Hepatic stellate cell (primary cell): ENCODE results near the gene PPFIBP2.
A peak's percentile ranks its signal among the peaks of the same experiment; 100 is the strongest.
"Not testable (repeated sequence)": the region's sequence is repeated elsewhere in the genome, so short reads cannot be mapped to it uniquely, and the experiment has no call there.

ENCODE experiments used
- DNase-seq: peaks from one replicate; pipeline ENCODE4 v3.0.0; 2011; ENCODE audit warnings: low spot score

Gene PPFIBP2

DNA sequence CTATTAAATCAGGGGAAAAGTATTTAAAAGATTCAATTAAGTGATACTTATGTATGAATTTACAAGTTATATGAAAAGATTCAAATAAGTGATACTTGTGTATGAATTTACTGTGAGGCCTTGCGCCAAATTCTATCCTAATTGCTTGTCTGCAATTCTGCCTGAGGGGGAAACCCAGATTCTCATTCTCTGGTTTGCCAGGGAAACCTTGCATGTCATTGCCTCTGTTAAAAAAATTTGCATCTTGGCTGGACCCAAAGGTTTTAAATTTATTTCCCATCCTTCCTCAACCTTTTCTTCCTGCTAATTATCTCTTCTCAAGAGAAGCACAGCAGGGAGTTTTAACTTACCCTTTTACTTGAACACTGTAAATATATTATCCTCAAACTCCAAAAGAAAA is 14.7 kb upstream of the PPFIBP2 start:
- DNase-seq, result no peak

DNA sequence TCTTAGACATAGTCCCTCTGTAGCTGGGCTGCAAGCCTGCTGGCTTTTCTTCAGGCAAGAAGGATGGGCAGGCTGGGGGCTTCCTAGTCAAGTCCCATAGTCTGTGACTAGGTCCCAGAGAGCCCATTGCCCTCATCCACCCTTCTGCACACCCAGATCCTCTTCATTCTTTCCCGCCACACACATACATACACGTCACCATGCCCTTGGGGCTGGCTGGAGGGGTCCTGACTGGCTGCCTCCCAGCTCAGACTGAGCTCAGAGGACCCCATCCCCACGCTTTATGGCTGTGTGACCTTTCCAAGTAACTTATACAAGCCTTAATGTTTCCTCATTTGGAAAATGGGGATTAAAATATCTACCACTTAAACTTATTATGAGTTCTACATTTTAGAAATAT is 13.5 kb upstream of the PPFIBP2 start:
- DNase-seq, result no peak

DNA sequence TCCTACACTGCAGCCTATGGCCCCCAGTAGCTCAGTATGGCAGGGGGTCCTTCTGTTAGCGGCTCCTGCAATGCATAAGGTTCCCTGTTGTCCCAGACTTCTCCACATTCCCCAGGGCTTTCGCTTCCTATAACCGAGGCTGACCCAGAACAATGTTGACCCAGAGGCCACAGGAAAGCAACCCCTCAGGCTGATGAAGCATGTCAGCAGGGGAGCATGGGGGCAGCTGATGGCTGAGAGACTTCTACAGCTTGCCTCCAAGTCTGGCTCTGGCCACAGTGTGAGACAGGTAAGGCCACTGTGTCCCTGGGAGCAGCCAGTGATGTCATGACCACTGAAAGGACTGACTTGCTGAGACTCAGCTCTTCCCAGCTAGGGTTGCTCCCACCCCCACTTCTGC is 12.5 kb upstream of the PPFIBP2 start:
- no peak for DNase-seq

DNA sequence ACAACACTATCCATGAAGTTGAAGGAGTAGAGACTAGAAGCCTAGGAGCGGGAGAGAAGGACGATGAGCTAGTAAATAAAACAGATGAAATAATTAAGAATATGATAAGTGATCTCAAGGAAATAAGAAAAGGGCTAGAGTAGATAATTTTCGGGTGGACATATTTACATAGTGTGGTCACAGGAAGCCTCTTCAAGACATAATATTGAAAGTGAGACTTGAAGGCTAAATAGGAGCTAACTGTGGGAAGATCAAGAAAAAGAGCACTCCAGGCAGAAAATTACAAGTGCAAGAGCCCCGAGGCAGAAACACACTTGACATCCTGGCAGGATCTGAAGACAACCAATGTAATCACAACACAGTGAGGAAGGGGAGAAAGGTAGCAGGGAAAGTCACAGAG is 11.9 kb upstream of the PPFIBP2 start:
- DNase-seq, result no peak

DNA sequence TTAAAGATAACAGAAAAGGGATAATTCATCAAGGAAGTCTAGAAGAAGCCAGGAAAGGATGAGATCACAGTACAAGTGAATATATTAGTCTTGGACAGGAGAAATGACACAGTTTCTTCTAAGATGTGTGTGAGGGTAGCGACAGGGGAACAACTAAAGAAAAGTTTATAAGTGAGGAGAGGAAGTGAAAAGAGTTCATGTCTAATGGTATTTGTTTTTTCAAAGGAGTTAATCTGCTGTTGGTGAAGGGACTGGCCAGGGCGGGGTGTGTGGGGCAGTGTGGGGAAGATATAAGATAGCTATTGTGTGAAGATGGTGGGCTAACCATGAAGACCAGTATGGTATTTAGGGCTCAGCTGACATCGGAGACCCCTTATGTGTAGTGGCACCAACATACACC is 7.6 kb upstream of the PPFIBP2 start:
- no peak for DNase-seq

DNA sequence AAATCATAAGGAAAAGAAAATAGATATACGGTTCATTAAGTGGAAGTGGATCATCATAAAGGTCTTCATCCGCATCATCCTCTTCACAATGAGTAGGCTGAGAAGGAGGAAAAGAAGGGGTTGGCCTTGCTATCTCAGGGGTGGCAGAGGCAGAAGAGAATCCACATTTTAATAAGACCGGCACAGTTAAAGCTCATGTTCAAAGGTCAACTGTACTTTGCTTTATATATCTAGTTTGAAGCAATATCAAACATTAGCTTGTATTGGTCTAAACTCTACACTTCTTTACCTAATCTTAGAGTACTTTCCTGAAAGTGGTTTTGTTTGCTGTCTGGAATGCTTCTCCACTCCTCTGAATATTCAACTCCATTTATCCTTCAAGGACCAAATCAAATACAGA is 5.7 kb upstream of the PPFIBP2 start:
- no peak for DNase-seq

DNA sequence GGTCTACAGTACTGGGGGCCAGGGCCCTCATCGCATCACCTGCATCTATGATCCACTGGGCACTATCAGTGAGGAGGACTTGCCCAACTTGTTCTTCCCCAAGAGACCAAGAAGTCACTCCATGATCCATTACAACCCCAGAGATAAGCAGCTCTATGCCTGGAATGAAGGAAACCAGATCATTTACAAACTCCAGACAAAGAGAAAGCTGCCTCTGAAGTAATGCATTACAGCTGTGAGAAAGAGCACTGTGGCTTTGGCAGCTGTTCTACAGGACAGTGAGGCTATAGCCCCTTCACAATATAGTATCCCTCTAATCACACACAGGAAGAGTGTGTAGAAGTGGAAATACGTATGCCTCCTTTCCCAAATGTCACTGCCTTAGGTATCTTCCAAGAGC is 3.8 kb upstream of the PPFIBP2 start:
- DNase-seq, result no peak

DNA sequence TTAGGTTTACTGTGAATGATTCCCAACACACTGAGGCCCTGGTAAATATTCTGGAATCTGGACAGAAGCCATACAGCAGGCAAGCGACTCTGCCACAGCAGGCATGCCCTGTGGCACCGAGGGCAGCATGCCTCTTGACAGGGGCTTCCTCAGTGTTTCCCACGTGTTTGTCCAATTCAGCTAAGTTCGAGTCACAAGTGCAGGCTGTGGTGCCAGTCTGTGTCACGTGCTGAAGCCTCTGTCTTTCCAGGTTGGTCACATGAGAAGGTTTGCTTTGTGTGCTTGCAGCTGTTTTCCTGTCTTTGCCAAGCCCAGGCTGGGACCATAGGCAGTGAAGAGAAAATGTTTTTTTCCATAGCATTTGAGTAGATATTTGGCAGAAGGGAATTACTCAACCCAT is 2.4 kb upstream of the PPFIBP2 start:
- no peak for DNase-seq

DNA sequence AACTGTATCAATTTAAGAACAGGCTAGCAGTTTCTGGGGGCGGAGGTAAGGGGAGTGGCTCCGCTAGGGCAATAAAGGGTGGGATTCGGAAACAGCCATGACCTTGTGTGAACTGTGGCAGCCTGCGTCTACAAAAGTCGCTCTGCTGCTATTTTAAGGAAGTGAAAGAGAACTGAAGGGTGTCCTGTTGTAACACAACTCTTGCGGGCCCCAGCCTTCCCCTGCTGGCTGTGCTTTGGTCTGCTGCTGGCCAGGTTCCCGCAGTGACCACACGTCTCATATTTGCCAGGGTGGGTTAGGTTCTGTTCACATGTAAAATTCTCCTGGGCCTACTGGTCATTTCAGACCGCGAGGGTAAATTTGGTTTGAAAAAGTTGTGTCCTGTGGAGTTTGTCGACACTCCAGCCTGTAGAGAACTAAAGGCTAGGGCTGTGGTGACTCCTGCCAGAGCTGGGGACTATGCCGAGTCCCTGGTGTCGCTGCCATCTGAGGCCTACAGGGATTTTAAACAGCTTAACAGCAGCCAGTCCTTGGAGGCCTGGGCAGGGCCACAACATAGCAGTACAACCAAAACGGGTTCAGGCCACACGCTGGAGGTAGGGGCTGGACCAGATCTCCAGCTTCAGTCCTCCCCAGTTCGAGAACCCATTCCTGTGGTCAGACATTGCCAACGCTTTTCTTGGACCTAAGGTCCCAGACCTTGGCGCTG is 1.1 kb upstream of the PPFIBP2 start:
- peak; percentile 66 for DNase-seq

DNA sequence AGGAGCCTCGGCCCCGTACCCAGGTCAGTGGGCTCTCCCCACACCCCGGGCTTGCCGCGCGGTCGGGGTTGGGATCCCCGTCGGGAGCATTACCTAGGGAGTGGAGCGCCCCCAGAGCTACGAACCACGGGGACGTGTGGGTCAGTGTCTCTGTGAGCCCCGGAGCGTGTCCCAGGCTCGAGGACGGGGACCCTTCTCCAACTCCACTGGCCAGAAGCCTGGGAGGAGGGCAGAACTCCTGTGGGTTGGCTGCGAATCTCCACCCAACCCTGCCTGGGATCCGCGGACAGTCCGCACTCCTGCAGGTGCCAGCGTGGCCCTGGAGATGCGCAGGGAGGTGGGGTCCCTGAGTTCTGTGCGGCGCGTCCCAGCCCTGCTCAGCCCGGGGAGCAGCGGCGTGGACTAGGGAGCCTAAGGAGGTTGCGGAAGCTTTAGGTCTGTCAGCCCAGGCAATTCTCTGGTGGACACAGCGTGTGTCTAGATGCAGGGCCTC is 346 bp downstream of the PPFIBP2 start:
- DNase-seq, result peak; percentile 19

DNA sequence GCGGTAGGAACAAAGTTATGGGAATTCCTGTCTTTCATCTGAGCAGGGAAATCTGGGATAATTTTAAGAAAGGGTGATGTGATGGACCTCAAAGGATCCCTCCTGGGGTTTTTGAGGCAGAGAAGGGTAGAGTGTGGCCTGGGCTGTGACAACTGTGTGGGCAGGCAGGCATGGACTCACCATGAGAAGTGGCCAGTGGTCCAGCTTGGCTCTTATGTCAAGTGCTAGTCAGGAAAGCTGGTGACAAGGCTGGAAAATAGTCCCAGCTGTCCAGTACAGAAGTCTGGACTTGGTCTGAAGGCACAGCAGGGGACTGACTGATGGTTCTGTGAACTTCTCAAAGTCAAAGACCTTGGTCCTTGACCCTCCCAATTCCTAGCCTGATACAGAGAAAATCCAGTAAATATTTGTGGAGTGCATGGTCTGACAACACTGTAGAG is 1.7 kb downstream of the PPFIBP2 start:
- DNase-seq, result no peak

DNA sequence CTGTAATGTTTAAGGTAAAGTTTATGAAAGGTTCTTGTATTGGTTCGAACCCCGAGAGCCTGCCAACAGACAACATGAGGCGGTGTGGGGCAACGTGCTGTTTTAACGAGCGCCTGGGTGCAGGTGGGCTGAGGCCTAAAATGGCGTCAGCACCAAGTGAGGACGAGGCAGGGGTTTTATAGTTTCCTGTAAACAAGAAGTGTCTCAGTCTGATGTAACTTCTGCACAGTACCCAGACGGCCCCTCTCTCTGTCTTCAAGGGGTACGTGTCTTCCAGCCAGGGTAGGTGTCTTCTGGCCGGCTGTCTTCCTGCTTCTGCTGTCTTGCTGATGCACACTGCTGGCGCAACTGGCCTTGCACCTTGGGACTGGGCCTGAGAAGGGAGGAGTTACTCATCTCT is 2.7 kb downstream of the PPFIBP2 start:
- no peak for DNase-seq

DNA sequence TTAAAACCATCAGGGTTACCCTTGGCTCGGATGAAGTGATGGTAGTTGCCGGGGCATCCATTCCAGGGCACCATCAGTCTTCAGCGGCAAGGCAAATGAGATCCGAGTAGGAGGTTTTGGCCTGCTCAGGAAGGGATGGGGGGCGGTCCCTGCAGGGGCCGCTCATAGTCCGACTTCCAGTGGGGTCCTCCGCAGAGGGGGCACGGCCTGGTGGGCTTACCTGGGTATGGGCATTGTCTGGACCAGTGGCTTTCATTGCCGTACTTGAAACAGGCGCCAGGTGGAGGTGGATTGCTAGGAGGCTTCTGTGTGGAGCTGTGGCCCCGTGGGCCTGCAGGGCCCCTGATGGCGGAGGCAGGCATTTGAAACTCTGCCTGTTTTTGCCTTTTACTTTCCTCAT is 3.9 kb downstream of the PPFIBP2 start:
- DNase-seq, result not testable (repeated sequence)

DNA sequence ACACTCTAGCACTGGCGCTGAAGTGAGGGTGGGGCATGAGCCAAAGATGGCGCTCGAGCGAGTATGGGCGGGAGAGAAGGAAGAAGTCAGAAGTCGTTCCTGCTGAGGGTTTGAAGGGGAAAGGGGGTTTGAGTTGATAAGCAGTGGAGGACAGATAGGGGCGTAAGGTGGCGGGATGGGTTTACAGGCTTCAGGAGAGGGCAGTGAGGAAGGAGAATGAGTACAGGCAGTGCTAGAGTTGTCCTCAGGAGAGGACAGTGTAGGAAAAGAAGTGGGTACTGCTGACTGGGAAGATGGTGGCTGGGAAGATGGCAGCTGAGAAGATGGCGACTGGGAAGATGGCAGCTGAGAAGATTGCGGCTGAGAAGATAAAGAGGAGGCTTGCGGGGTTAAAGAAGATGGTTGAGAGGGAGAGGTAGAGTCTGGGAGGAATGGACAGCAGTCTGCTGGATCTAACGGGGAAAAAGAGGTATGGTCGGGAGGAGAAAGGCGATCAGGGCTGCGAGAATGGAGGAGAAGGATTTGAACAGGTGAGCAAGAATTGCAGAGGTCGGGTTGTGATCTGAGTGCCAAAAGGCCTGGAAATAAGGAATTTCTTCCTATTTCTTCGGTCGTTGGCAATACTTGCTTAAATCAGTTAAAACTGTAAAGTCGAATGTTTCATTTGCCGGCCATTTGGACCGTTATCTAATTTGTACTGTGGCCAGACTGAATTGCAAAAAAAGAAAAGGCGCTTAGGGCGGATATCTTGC is 5.2 kb downstream of the PPFIBP2 start:
- DNase-seq, result no peak

DNA sequence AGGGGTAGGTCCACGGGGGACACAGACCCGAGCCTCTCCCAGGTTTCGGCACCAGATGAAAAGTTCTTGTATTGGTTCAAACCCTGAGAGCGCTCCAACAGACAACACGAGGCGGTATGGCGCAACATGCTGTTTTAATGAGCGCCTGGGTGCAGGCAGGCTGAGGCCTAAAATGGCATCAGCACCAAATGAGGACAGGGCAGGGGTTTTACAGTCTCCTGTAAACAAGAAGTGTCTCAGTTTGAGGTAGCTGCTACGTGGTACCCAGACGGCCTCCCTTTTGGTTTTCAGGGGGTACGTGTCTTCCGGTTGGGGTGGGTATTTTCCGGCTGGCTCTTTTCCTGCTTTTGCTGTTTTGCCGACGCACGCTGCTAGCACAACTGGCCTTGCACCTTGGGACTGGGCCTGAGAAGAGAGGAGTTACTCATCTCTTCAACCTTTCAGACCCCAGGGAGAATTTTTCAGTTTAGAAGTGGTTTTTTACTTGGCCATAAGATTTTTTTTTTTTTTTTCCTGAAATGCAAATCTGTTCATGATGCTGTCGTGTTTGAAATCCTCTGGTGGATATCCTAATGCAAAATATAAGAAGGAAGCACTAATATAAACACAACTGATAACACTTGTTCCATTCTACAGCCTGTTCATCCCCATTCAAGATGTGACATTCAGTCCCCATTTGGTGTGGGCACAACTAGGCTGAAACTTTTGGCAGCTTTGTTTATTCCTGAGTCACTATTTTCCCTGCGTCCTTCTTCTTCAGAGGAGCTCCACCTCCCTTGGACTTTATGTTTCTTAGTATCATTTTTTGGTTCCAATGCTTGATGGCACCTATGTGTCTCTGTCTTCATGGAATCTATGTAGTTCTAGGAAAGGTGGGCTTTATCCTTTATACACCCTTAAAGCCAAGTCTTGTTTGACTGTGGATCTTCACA is 6.5 kb downstream of the PPFIBP2 start:
- DNase-seq, result no peak

DNA sequence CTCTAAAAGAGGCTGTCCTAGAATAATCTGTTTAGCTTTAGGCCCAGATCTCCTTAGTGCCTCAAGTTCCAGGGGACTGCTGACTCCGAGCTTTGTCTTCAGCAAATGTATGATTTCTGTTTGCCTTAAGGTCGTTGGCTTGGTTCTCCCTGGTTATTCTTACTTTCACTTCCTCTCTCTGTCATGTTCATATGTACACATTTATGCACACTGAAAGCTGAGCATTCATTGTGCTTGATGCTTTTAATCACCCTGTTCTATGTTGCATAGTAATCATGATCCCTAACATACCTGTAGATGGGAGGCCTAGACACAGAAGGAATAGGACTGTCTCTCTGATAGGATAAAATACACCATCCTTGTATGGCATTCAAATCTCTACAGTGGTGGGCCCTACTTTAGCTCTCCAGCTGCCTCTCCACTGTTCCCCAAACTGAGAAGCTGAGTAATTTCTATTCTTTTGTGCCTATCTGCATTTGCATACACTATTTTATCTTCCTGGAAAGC is 7.2 kb downstream of the PPFIBP2 start:
- no peak for DNase-seq

DNA sequence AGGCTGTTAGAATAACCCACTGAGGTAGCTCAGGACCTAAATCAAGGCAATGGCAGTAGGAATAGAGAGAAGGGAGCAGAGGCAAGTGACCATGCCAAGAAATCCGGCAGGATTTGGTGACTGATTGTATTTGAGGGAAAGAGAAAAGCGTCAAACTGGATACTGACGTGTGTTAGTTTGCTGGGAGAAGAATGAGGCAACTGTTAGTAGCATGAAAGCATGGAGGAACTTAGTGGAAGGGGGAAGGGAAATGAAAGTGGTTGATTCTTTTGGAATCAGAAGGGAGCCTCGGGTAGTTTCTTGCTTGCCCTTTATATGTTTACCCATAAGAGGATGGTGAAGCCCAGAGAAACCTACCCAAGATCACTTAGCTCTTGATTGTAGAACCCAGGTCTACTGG is 8.3 kb downstream of the PPFIBP2 start:
- DNase-seq, result no peak

DNA sequence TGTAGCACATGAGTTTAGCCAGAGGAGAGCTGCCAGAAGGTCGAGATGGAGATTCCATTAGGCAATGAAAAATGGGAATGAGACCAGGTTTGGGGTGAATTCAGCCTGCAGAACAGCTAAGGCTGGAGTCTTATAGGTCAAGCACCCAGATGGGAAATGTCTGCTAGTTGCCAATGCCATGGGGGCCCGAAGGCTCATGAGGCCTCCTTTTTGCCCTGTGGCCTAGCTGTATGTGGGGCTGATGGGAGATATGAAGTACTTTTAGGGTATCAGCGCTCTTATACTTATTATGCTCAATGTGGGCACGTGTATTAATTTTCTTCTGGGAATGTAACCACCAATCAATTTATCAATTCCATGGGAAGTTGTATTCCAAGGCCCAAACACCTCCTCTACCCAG is 8.7 kb downstream of the PPFIBP2 start:
- DNase-seq, result no peak

DNA sequence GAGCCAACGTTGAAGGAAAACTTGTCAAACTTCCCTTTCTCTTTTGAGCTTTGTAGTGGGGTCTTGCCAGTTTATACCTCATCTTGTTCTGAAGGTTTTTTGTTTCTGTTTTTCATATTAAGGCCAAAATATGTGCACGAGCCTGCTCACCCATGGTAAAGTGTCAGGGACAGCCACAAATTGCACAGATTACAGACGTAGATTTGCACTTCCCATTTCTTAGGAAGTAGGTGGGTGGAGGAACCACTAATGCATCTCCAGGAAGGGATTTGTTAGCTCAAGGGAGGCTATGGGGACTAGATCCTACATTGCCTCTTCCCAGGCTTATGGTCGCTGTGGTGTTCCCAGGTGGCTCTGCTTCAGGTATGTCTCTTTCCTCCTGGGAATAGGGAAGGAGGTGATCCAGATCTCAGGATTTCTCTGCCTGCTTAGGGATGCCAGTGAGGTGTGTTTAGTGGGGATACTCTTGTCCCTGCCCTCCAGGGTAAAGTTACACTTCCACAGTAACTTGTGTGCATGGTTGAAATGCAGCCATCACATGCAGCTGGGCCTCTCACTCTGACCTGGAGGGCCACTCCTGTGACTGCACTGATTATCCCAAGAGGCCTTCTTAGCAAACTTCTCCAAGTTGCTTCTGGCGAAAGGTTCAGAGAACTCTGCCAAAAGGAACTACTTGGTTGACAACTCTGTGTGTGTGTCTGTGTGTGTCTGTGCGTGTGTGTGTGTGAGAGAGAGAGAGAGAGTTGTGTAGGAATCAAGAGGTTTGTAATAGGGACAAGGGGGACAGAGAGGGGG is 9.8 kb downstream of the PPFIBP2 start:
- DNase-seq, result no peak

DNA sequence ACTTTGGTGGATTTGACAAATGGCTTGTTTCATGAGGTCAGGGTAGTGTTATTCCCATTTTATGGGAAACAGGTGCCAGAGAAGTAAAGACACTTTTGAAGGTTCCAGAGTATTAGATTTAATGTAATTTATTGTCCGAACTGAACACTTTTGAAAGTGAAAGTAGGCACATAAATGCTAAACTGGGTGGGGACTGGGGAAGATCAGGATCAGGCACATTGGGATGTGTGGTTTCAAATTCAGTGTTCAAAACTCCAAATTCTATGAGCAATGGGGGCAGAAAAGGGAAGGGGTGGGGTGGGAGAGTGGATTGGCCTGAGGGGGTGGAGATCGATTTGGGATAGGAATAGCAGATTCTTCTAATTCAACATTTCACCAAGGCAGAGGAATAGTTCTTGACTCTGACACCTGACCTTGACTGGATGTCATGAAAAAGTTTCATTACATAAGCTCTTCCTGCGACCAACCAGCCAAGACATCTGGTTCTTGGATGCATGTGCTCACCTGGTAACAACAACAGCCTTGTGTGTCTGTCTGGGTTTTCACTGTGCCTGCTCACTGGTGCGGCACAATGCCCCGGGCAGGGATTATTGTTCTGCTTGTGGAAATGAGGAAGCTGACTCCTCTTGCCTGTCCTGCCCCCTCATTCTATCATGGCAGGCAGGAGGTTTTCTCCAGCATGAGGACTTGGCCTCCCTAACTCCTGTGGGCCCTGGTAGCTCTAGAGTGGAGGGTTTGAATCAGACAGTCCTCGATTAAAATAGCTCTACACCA is 10.8 kb downstream of the PPFIBP2 start:
- no peak for DNase-seq

DNA sequence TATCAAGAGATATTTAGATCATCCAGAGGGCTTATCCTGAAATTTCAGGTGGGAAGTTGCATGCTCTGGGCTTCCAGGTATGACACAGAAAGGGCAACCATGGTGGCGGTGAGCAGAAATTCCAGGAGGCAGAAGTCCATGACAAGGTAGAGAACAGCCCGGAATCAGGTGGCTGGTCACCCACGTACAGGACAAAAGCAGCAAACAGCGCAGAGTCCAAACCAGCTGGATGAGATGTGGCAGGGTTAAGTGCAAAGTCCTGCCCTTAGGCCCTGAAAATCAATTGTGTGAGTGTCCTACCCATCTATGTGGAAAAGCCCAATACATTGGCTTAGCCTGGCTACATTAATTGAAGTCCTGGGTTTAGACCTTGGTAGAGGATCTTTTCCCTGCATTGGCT is 11.6 kb downstream of the PPFIBP2 start:
- no peak for DNase-seq
